Measurements from ENCODE around the gene INTS11.
"Not testable (repeated sequence)": the region's sequence is repeated elsewhere in the genome, so short reads cannot be mapped to it uniquely, and the experiment has no call there.

Gene INTS11

GRCh38 chr1:1318777-1319645, 5.4 kb downstream of the INTS11 start:
- H2BK120ac ChIP-seq (ENCODE audit: insufficient read depth, low read length, poor library complexity): no peak overlapping the region
- no CpG with 5 or more reads among the region's 36 CpGs for WGBS (ENCODE audit: extremely low coverage, insufficient coverage, insufficient read length)
- DNase-seq: no peak
- H3K9me3 ChIP-seq (ENCODE audit: insufficient read depth, low read depth, low read length): no peaks in the 10 kb centered on the region
- peaks cover 50% of the 10 kb centered on the region in 2 experiments for H3K36me3 ChIP-seq (ENCODE audit: control insufficient read depth in 1 of 2, insufficient read depth in 2 of 2, low read length in 2 of 2)
- no peak overlapping the region for H3K18ac ChIP-seq (ENCODE audit: low read length)
- no peak overlapping the region for H3K9ac ChIP-seq (ENCODE audit: low read length)
- H3K27ac ChIP-seq (ENCODE audit: low read depth, low read length): no peak overlapping the region
- H2BK5ac ChIP-seq (ENCODE audit: low read depth, low read length, poor library complexity): no peak overlapping the region
- no peak overlapping the region for H2AFZ ChIP-seq (ENCODE audit: insufficient read depth, low read length, poor library complexity)
- no peak overlapping the region for H4K8ac ChIP-seq (ENCODE audit: low read depth, low read length)
- no peak overlapping the region for H2AK5ac ChIP-seq (ENCODE audit: low read length)
- no peak overlapping the region for H3K4ac ChIP-seq (ENCODE audit: low read depth, low read length)
- peaks cover 13% of the 10 kb centered on the region for H3K79me2 ChIP-seq (ENCODE audit: control insufficient read depth, insufficient read depth, low read length, poor library complexity)
- H4K91ac ChIP-seq (ENCODE audit: low read depth, low read length): no peak overlapping the region
- H2BK12ac ChIP-seq (ENCODE audit: low read length): no peak overlapping the region
- H3K4me3 ChIP-seq (ENCODE audit: low read depth, low read length): no peak overlapping the region
- H4K12ac ChIP-seq (ENCODE audit: low read depth, low read length): no peak overlapping the region
- no peak overlapping the region for H3K4me2 ChIP-seq (ENCODE audit: low read length)
- no peaks in the 10 kb centered on the region for H3K79me1 ChIP-seq (ENCODE audit: low read length)
- no peaks in the 10 kb centered on the region for H3K27me3 ChIP-seq (ENCODE audit: insufficient read depth, low read length)
- H3K14ac ChIP-seq (ENCODE audit: low read length): no peak overlapping the region
- no peak overlapping the region for H3K23ac ChIP-seq (ENCODE audit: low read length)
- H3K4me1 ChIP-seq (ENCODE audit: control insufficient read depth in 1 of 2, insufficient read depth in 2 of 2, low read length in 2 of 2): peaks cover 2 to 6% of the 10 kb centered on the region in 2 experiments

GRCh38 chr1:1318131-1318652, 6.3 kb downstream of the INTS11 start:
- Histone ChIP-seq H4K12ac (ENCODE audit: low read depth, low read length) (no peak overlapping the region), H2AK5ac (ENCODE audit: low read length) (no peak overlapping the region), H2BK12ac (ENCODE audit: low read length) (no peak overlapping the region), H4K91ac (ENCODE audit: low read depth, low read length) (no peak overlapping the region), H2BK120ac (ENCODE audit: insufficient read depth, low read length, poor library complexity) (no peak overlapping the region), H3K18ac (ENCODE audit: low read length) (no peak overlapping the region), H3K23ac (ENCODE audit: low read length) (no peak overlapping the region), H3K9ac (ENCODE audit: low read length) (no peak overlapping the region), H3K9me3 (ENCODE audit: insufficient read depth, low read depth, low read length) (no peaks in the 10 kb centered on the region), H3K4me1 (ENCODE audit: control insufficient read depth in 1 of 2, insufficient read depth in 2 of 2, low read length in 2 of 2) (peaks cover 0 to 4% of the 10 kb centered on the region in 2 experiments), H3K36me3 (ENCODE audit: control insufficient read depth in 1 of 2, insufficient read depth in 2 of 2, low read length in 2 of 2) (peaks cover 58 to 59% of the 10 kb centered on the region in 2 experiments), H3K4ac (ENCODE audit: low read depth, low read length) (no peak overlapping the region), H2BK5ac (ENCODE audit: low read depth, low read length, poor library complexity) (no peak overlapping the region), H3K4me2 (ENCODE audit: low read length) (no peak overlapping the region), H3K79me1 (ENCODE audit: low read length) (no peaks in the 10 kb centered on the region), H4K8ac (ENCODE audit: low read depth, low read length) (no peak overlapping the region), H3K14ac (ENCODE audit: low read length) (no peak overlapping the region), H3K27me3 (ENCODE audit: insufficient read depth, low read length) (no peaks in the 10 kb centered on the region), H3K79me2 (ENCODE audit: control insufficient read depth, insufficient read depth, low read length, poor library complexity) (peaks cover 10% of the 10 kb centered on the region), H3K27ac (ENCODE audit: low read depth, low read length) (no peak overlapping the region), H3K4me3 (ENCODE audit: low read depth, low read length) (no peak overlapping the region), H2AFZ (ENCODE audit: insufficient read depth, low read length, poor library complexity) (no peak overlapping the region)
- peak; percentile 62 to 74 for DNase-seq
- WGBS (ENCODE audit: extremely low coverage, insufficient coverage, insufficient read length): no CpG with 5 or more reads among the region's 9 CpGs

- no peak overlapping the region for H2AFZ ChIP-seq (ENCODE audit: insufficient read depth, low read length, poor library complexity)
- H3K4ac ChIP-seq (ENCODE audit: low read depth, low read length): no peak overlapping the region
- H3K9ac ChIP-seq (ENCODE audit: low read length): no peak overlapping the region
- H3K4me3 ChIP-seq (ENCODE audit: low read depth, low read length): no peak overlapping the region
- H3K23ac ChIP-seq (ENCODE audit: low read length): no peak overlapping the region
- H2BK12ac ChIP-seq (ENCODE audit: low read length): no peak overlapping the region
- H3K27ac ChIP-seq (ENCODE audit: low read depth, low read length): no peak overlapping the region
- H3K18ac ChIP-seq (ENCODE audit: low read length): no peak overlapping the region
- peaks cover 4% of the 10 kb centered on the region for H3K79me2 ChIP-seq (ENCODE audit: control insufficient read depth, insufficient read depth, low read length, poor library complexity)
- H2BK5ac ChIP-seq (ENCODE audit: low read depth, low read length, poor library complexity): no peak overlapping the region
- WGBS (ENCODE audit: extremely low coverage, insufficient coverage, insufficient read length): no CpG with 5 or more reads among the region's 6 CpGs
- DNase-seq: no peak
- H3K4me2 ChIP-seq (ENCODE audit: low read length): no peak overlapping the region
- H3K79me1 ChIP-seq (ENCODE audit: low read length): no peaks in the 10 kb centered on the region
- no peak overlapping the region for H4K8ac ChIP-seq (ENCODE audit: low read depth, low read length)
- no peak overlapping the region for H3K14ac ChIP-seq (ENCODE audit: low read length)
- H4K91ac ChIP-seq (ENCODE audit: low read depth, low read length): no peak overlapping the region
- no peak overlapping the region for H4K12ac ChIP-seq (ENCODE audit: low read depth, low read length)
- H2BK120ac ChIP-seq (ENCODE audit: insufficient read depth, low read length, poor library complexity): no peak overlapping the region
- H3K4me1 ChIP-seq (ENCODE audit: control insufficient read depth in 1 of 2, insufficient read depth in 2 of 2, low read length in 2 of 2): peaks cover 0 to 4% of the 10 kb centered on the region in 2 experiments
- peaks cover 62 to 64% of the 10 kb centered on the region in 2 experiments for H3K36me3 ChIP-seq (ENCODE audit: control insufficient read depth in 1 of 2, insufficient read depth in 2 of 2, low read length in 2 of 2)
- no peak overlapping the region for H2AK5ac ChIP-seq (ENCODE audit: low read length)
- no peaks in the 10 kb centered on the region for H3K27me3 ChIP-seq (ENCODE audit: insufficient read depth, low read length)
- H3K9me3 ChIP-seq (ENCODE audit: insufficient read depth, low read depth, low read length): no peaks in the 10 kb centered on the region
Observed at GRCh38 chr1:1317420-1317819, 7.0 kb downstream of the INTS11 start.

- H3K79me2 ChIP-seq (ENCODE audit: control insufficient read depth, insufficient read depth, low read length, poor library complexity); H2AK5ac ChIP-seq (ENCODE audit: low read length): not testable (repeated sequence)
Observed at GRCh38 chr1:1316199-1316598, 8.3 kb downstream of the INTS11 start.

More at GRCh38 chr1:1316199-1316598, 8.3 kb downstream of the INTS11 start:
- H3K23ac ChIP-seq (ENCODE audit: low read length); H3K14ac ChIP-seq (ENCODE audit: low read length); H3K79me1 ChIP-seq (ENCODE audit: low read length); H3K27me3 ChIP-seq (ENCODE audit: insufficient read depth, low read length); H3K4me2 ChIP-seq (ENCODE audit: low read length); H3K18ac ChIP-seq (ENCODE audit: low read length); H4K12ac ChIP-seq (ENCODE audit: low read depth, low read length); H3K4me3 ChIP-seq (ENCODE audit: low read depth, low read length); H2BK120ac ChIP-seq (ENCODE audit: insufficient read depth, low read length, poor library complexity); H3K9ac ChIP-seq (ENCODE audit: low read length); H4K8ac ChIP-seq (ENCODE audit: low read depth, low read length); H4K91ac ChIP-seq (ENCODE audit: low read depth, low read length); H2BK12ac ChIP-seq (ENCODE audit: low read length); H2BK5ac ChIP-seq (ENCODE audit: low read depth, low read length, poor library complexity); H3K4ac ChIP-seq (ENCODE audit: low read depth, low read length); DNase-seq; H2AFZ ChIP-seq (ENCODE audit: insufficient read depth, low read length, poor library complexity); H3K4me1 ChIP-seq (ENCODE audit: control insufficient read depth in 1 of 2, insufficient read depth in 2 of 2, low read length in 2 of 2); H3K27ac ChIP-seq (ENCODE audit: low read depth, low read length); H3K9me3 ChIP-seq (ENCODE audit: insufficient read depth, low read depth, low read length): not testable (repeated sequence)
- peaks cover 71 to 72% of the 10 kb centered on the region in 2 experiments for H3K36me3 ChIP-seq (ENCODE audit: control insufficient read depth in 1 of 2, insufficient read depth in 2 of 2, low read length in 2 of 2)
- WGBS (ENCODE audit: extremely low coverage, insufficient coverage, insufficient read length): no CpG with 5 or more reads among the region's 8 CpGs
